Pancreas (tissue), 10 donors: Measurements from ENCODE around the gene NRSN1. TPM values are rescaled to one million over a fixed set of nuclear protein-coding genes. Genes with fewer than 3 reads are reported as not detected.

Experiments
- ATAC-seq, 4 donors: fragments of 200-7000 bp; cut with Tn5 transposase; one replicate each; pipeline versions ENCODE4 v1.8.0 to v1.9.1; 2020; ENCODE audit warnings: mild to moderate bottlenecking in 4 of 4, moderate library complexity in 4 of 4
- DNase-seq, 6 donors: peaks; one replicate each; pipeline ENCODE4 v3.0.0-alpha.2; 2020
- FAIRE-seq: peaks from 2 replicates; lab custom pipeline; 2012; peaks lifted over from hg19 to GRCh38; lab: Jason Lieb, UNC
- H3K27ac ChIP-seq, 4 donors: fragments of 200-600 bp; sonication (generic); 1 replicate in 3 of 4; 2 replicates in 1 of 4; pipeline versions ENCODE4 v1.5.0 to v1.8.0; 2020
- H3K27me3 ChIP-seq, 4 donors: fragments of 200-600 bp; one replicate each; pipeline ENCODE4 v1.8.0; 2021
- H3K36me3 ChIP-seq, 3 donors: fragments of 200-600 bp; sonication (generic) in 1 of 3; one replicate each; pipeline versions ENCODE4 v1.5.0 to v1.8.0; 2020 to 2021
- H3K4me1 ChIP-seq, 3 donors: fragments of 200-600 bp; one replicate each; pipeline ENCODE4 v1.8.0; 2021
- H3K4me3 ChIP-seq, 4 donors: fragments of 200-600 bp; sonication (generic) in 2 of 4; one replicate each; pipeline versions ENCODE4 v1.5.0 to v1.8.0; 2020 to 2021
- H3K9me3 ChIP-seq, 4 donors: fragments of 200-600 bp; one replicate each; pipeline ENCODE4 v1.8.0; 2021
- CTCF ChIP-seq, 4 donors: fragments of 200-600 bp; sonication (generic) in 3 of 4; IDR thresholded peaks; one replicate each; pipeline versions ENCODE4 v1.5.0 to v1.8.0; 2021; ENCODE audit warnings: antibody characterized with exemption in 4 of 4
- WGBS, 2 donors: extraction: QIAGEN DNeasy Blood & Tissue Kit; methylation state at CpG; one replicate each; pipeline ENCODE4 v1.1.7; 2013; 5-methylcytosine and 5-hydroxymethylcytosine counted together
- intact Hi-C, 3 donors: fragments of 100-400 bp; cut with DNase I; formaldehyde crosslinking; loops; one replicate each; pipeline versions ENCODE4 v1.11.1 to v1.14.2; 2022
- polyA plus RNA-seq, 2 donors: library from polyadenylated mRNA; stranded (reverse); fragments of 200-250 nt; gene quantifications; one replicate each; pipeline ENCODE4 v1.2.3, GENCODE V29; 2013
- total RNA-seq, 6 donors: library from RNA; stranded (reverse); fragmentation: NEBNext Ultra II Directional in 4 of 6; extraction: Animal tissue kit (Norgen Biotek cat#: 25700) in 4 of 6; gene quantifications; one replicate each; pipeline versions ENCODE4 v1.2.1 to v1.2.4, GENCODE V29; 2021 to 2023
- donor health status: healthy with polysubstance abuse.
- donor health status: DM: no; HTN: no; CAD: no; lungs with moderate emphysema.
- donor health status: DM: no; HTN: no; CAD: no.
- donor health status: control.
- donor health status: control.
- donor health status: Bipolar disorder and iron deficiency.
- donor health status: DM: yes; HTN: yes; CAD: no.
- donor health status: DM: no; HTN: no; CAD: no.
- donor health status: DM: no; HTN: no; CAD: no.
- donor health status: DM: yes; HTN: yes; CAD: no.

NRSN1 gene
- total and polyA plus RNA-seq, 8 donors, result 0.12 to 1.2 (median 0.28) TPM; not detected in 1

GRCh38 chr6:24113891-24114290 is 12.1 kb upstream of the NRSN1 start:
- FAIRE-seq, result no peak
- TF ChIP-seq CTCF (IDR thresholded peaks at IDR 0.05), result no peak
- Histone ChIP-seq H3K27me3 (no peaks in the 10 kb centered on the region), H3K4me3 (no peak overlapping the region), H3K36me3 (no peaks in the 10 kb centered on the region), H3K4me1 (no peaks in the 10 kb centered on the region), H3K9me3 (no peaks in the 10 kb centered on the region), H3K27ac (no peak overlapping the region)
- intact Hi-C loops, result no loop called here
- no peak for DNase-seq
- ATAC-seq, result no peak

DNA sequence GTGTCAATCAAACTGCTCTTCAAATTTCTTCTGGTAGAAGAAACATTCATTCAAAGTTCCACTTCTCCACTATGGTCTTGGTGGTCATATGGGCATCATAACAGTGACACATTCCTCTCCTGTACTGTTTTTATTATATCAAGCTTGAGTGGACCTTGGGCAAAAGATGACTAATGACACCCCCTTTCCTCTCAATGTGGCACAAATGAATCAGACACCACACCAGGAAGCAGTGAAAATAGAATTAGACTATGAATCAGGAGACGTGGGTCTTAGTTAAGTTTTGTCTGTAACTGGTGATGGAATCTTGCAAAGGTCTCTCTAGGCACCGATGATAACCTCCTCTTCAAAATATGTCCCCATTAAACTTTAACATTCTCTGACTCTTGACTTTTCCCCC is 9.0 kb upstream of the NRSN1 start:
- Histone ChIP-seq H3K4me3 (no peak overlapping the region), H3K9me3 (no peaks in the 10 kb centered on the region), H3K36me3 (no peaks in the 10 kb centered on the region), H3K4me1 (no peaks in the 10 kb centered on the region), H3K27me3 (no peaks in the 10 kb centered on the region), H3K27ac (no peak overlapping the region)
- WGBS, 2 donors, result 61 to 78% methylated on average over 2 of the region's 2 CpGs
- TF ChIP-seq CTCF (IDR thresholded peaks at IDR 0.05), result no peak
- DNase-seq (no peak), ATAC-seq (no peak), FAIRE-seq (no peak)
- intact Hi-C loops, result no loop called here

GRCh38 chr6:24122139-24122538 is 3.9 kb upstream of the NRSN1 start:
- TF ChIP-seq CTCF (IDR thresholded peaks at IDR 0.05), result no peak
- Histone ChIP-seq H3K4me3 (no peak overlapping the region), H3K9me3 (no peaks in the 10 kb centered on the region), H3K36me3 (no peaks in the 10 kb centered on the region), H3K27me3 (no peaks in the 10 kb centered on the region), H3K27ac (no peak overlapping the region), H3K4me1 (no peaks in the 10 kb centered on the region)
- FAIRE-seq, result no peak
- 42 to 52% methylated on average over 7 of the region's 7 CpGs for WGBS, 2 donors
- intact Hi-C loops, result no loop called here
- ATAC-seq, result no peak
- no peak for DNase-seq

DNA sequence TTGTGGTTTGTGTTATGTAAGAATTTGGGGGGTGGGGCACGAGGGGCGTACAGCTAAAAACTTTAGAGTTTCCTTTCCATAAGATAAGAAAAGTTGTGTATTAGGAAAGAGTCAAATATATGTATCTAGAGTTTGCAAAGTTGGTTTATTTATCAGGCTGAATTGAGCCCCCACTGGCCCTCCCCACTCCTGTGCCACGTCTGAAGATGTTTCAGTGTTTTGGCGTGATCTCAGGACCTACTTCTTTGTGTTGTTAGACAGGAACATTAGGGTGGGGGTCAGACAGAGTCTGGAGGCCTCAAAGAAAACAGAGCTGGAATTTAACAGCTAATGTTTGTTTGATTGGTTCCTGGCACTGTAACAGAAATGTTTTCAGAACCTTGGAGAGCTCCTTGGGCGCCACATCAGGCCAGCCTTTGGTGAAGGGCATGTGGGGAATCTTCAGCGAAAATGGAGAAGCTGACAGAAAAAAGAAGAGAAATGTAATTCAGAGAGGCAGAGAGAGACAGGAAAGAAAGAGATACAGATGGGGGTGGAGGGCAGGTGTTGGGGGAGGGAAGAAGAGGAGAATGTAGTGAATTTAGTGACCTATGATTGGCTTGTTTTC is 674 bp downstream of the NRSN1 start:
- FAIRE-seq (no peak), ATAC-seq (peak; percentile 70 to 92 (median 80)), DNase-seq (peak in 5 of 6 donors; percentile 24 to 65 (median 31))
- no peaks in the 10 kb centered on the region for H3K27me3 ChIP-seq
- intact Hi-C loops, result no loop called here
- H3K27ac ChIP-seq, result no peak overlapping the region
- no peak for TF ChIP-seq CTCF (IDR thresholded peaks at IDR 0.05)
- no peaks in the 10 kb centered on the region for H3K36me3 ChIP-seq
- WGBS, 2 donors, result 3 to 7% methylated on average over 6 of the region's 6 CpGs
- no peaks in the 10 kb centered on the region for H3K4me1 ChIP-seq
- no peaks in the 10 kb centered on the region for H3K9me3 ChIP-seq
- peak overlapping the region in 1 of 4 donors; percentile 20 for H3K4me3 ChIP-seq

GRCh38 chr6:24127316-24127715 is 1.3 kb downstream of the NRSN1 start:
- no peaks in the 10 kb centered on the region for H3K4me1 ChIP-seq
- no peak for DNase-seq
- H3K27me3 ChIP-seq, result no peaks in the 10 kb centered on the region
- no peak for FAIRE-seq
- TF ChIP-seq CTCF (IDR thresholded peaks at IDR 0.05), result no peak
- no peaks in the 10 kb centered on the region for H3K9me3 ChIP-seq
- H3K27ac ChIP-seq, result no peak overlapping the region
- H3K36me3 ChIP-seq, result no peaks in the 10 kb centered on the region
- WGBS, 2 donors, result 46 to 70% methylated on average over 2 of the region's 2 CpGs
- intact Hi-C loops, result no loop called here
- H3K4me3 ChIP-seq, result no peak overlapping the region
- no peak for ATAC-seq
